ENCODE measurements around the gene SLC25A30.

DNA sequence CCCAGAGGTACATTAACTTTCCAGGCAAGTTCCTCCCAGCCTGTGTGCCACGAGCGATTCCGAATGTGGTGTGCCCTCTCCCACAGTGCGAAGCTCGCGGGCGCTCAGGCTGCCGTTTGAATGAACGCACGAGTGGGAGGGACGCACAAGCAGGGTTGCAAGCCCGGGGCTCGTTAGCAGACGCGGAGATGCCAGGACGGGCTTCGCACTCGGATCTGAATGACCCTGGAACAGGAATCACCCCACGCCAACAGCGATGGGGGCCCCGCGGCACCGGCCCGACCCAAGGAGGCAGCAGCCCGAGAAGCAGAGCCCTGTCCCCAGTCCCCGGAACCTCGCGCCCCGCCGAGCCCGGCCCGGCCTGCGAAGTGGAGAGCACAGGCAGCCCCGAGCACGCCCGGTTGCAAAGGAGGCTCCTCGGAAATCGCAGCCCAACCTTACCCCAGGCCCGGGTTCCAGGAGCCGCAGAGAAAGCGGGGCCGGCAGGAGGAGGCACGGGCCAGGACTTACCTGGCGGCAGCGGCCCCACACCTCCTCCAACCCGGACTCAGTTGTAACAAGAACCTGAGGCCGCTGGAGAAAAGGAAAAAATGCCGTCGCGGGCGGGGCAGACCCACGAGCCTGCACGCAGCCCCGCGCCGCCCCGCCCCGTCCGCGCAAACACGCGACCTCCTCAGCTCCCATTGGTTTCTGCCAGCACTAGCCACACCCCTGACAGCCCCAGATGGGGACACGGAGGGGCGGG, at the start of gene SLC25A30:
- TF ChIP-seq, protein P1, sequence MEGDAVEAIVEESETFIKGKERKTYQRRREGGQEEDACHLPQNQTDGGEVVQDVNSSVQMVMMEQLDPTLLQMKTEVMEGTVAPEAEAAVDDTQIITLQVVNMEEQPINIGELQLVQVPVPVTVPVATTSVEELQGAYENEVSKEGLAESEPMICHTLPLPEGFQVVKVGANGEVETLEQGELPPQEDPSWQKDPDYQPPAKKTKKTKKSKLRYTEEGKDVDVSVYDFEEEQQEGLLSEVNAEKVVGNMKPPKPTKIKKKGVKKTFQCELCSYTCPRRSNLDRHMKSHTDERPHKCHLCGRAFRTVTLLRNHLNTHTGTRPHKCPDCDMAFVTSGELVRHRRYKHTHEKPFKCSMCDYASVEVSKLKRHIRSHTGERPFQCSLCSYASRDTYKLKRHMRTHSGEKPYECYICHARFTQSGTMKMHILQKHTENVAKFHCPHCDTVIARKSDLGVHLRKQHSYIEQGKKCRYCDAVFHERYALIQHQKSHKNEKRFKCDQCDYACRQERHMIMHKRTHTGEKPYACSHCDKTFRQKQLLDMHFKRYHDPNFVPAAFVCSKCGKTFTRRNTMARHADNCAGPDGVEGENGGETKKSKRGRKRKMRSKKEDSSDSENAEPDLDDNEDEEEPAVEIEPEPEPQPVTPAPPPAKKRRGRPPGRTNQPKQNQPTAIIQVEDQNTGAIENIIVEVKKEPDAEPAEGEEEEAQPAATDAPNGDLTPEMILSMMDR (IDR thresholded peaks at IDR 0.05): no peak
- TF ChIP-seq ZFX (IDR thresholded peaks at IDR 0.05; ENCODE audit: borderline replicate concordance): no peak

Data from 22Rv1 (cell line).